Measurements from ENCODE around the gene ERC1. TPM values are rescaled to one million over a fixed set of nuclear protein-coding genes. Genes with fewer than 3 reads are reported as not detected.

ERC1 gene
- total RNA-seq, 5 donors from 2014 or later (not counting 1 experiment from before 2014, with no cell fraction given): 41.8 to 68.0 (median 46.5) TPM

GRCh38 chr12:1071182-1071581 is 80.2 kb downstream of the ERC1 start:
- no peaks in the 10 kb centered on the region for H3K9me3 Mint-ChIP-seq
- DNase-seq (no peak), ATAC-seq (replicated peaks in 1 of 4) (no peak)
- Histone ChIP-seq H3K27me3 (replicated peaks in 1 of 2; ENCODE audit: control insufficient read depth in 2 of 2, extremely low read depth in 1 of 2, insufficient read depth in 2 of 2, low read length in 1 of 2) (no peaks in the 10 kb centered on the region), H3K9me3 (no peaks in the 10 kb centered on the region), H3K4me1 (ENCODE audit: control insufficient read depth in 1 of 2, extremely low read depth in 1 of 2, insufficient read depth in 2 of 2, low read length in 2 of 2) (no peaks in the 10 kb centered on the region), H3K36me3 (ENCODE audit: control insufficient read depth in 2 of 2, extremely low read depth in 1 of 2, insufficient read depth in 1 of 2, low read length in 1 of 2) (no peaks in the 10 kb centered on the region), H3K4me3 (ENCODE audit: control insufficient read depth in 1 of 2, extremely low read depth in 1 of 2, low read length in 1 of 2) (no peak overlapping the region), H3K27ac (ENCODE audit: low read length) (no peak overlapping the region)
- CTCF ChIA-PET: no interaction called here
- no peak overlapping the region for H3K4me3 Mint-ChIP-seq
- H3K36me3 Mint-ChIP-seq: peaks cover 18% of the 10 kb centered on the region
- POLR2A ChIA-PET: no interaction called here
- peaks cover 14 to 26% (median 23%) of the 10 kb centered on the region in 3 donors for H3K4me1 Mint-ChIP-seq
- peak overlapping the region in 1 of 2 donors; percentile 48 for H3K27ac Mint-ChIP-seq
- 100% methylated on average over 1 of the region's 3 CpGs for WGBS (ENCODE audit: insufficient coverage)
- no peaks in the 10 kb centered on the region for H3K27me3 Mint-ChIP-seq

- Mint-ChIP-seq H3K4me3 (no peak overlapping the region), H3K9me3 (no peaks in the 10 kb centered on the region), H3K4me1 (peaks cover 12 to 22% (median 17%) of the 10 kb centered on the region in 3 donors), H3K36me3 (peaks cover 14% of the 10 kb centered on the region), H3K27ac (no peak overlapping the region), H3K27me3 (no peaks in the 10 kb centered on the region)
- Histone ChIP-seq H3K27ac (ENCODE audit: low read length) (no peak overlapping the region), H3K4me1 (ENCODE audit: control insufficient read depth in 1 of 2, extremely low read depth in 1 of 2, insufficient read depth in 2 of 2, low read length in 2 of 2) (no peaks in the 10 kb centered on the region), H3K9me3 (no peaks in the 10 kb centered on the region), H3K4me3 (ENCODE audit: control insufficient read depth in 1 of 2, extremely low read depth in 1 of 2, low read length in 1 of 2) (no peak overlapping the region), H3K36me3 (ENCODE audit: control insufficient read depth in 2 of 2, extremely low read depth in 1 of 2, insufficient read depth in 1 of 2, low read length in 1 of 2) (no peaks in the 10 kb centered on the region), H3K27me3 (replicated peaks in 1 of 2; ENCODE audit: control insufficient read depth in 2 of 2, extremely low read depth in 1 of 2, insufficient read depth in 2 of 2, low read length in 1 of 2) (no peaks in the 10 kb centered on the region)
- DNase-seq: no peak
- ATAC-seq (replicated peaks in 1 of 4): no peak
- WGBS (ENCODE audit: insufficient coverage): 100% methylated on average over 4 of the region's 9 CpGs
- ChIA-PET POLR2A (no interaction called here), CTCF (no interaction called here)
Measured at GRCh38 chr12:1073652-1074051, 82.6 kb downstream of the ERC1 start.

DNA sequence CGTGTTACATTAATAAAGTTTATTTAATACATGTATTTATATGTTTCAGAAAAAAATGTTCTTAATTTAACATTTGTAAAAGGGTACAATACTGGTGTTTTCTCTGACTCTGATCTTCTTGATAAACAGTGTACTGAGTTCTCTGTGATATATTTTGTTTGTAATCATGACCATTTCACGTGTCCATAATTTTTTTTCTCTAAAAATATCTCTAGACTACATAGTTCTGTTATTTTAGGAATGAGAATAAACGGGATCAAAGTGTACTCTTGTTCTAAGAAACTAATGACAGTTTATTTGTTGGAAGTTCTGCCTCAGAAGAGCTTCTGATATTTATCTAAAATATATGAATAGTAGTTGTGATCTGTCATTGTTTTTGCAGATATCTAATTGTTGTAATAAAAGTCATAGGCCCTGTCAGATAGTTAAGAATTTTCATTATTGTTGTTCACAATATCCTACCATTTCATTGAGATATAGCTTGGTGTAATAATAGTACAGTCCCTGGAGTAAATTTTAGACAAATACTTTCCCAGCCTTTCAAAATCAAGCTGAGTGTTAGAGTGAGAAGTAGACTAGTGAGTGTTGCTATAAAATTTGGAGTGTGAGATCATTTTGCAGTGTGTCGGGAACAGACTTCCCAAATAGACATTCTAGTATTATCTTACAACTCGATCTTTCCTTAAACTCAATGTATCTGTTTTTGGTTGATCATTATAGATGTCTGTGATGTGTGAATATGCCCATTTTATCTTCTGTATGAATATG is 86.2 kb downstream of the ERC1 start:
- Mint-ChIP-seq H3K36me3 (peaks cover 6% of the 10 kb centered on the region), H3K27ac (no peak overlapping the region), H3K27me3 (no peaks in the 10 kb centered on the region), H3K9me3 (no peaks in the 10 kb centered on the region), H3K4me1 (peaks cover 0 to 4% (median 3%) of the 10 kb centered on the region in 3 donors), H3K4me3 (no peak overlapping the region)
- DNase-seq: no peak
- Histone ChIP-seq H3K4me1 (ENCODE audit: control insufficient read depth in 1 of 2, extremely low read depth in 1 of 2, insufficient read depth in 2 of 2, low read length in 2 of 2) (no peaks in the 10 kb centered on the region), H3K36me3 (ENCODE audit: control insufficient read depth in 2 of 2, extremely low read depth in 1 of 2, insufficient read depth in 1 of 2, low read length in 1 of 2) (no peaks in the 10 kb centered on the region), H3K4me3 (ENCODE audit: control insufficient read depth in 1 of 2, extremely low read depth in 1 of 2, low read length in 1 of 2) (no peak overlapping the region), H3K9me3 (no peaks in the 10 kb centered on the region), H3K27me3 (replicated peaks in 1 of 2; ENCODE audit: control insufficient read depth in 2 of 2, extremely low read depth in 1 of 2, insufficient read depth in 2 of 2, low read length in 1 of 2) (no peaks in the 10 kb centered on the region), H3K27ac (ENCODE audit: low read length) (no peak overlapping the region)
- POLR2A ChIA-PET: no interaction called here
- no peak for ATAC-seq (replicated peaks in 1 of 4)
- no CpG with 5 or more reads among the region's 5 CpGs for WGBS (ENCODE audit: insufficient coverage)
- CTCF ChIA-PET: no interaction called here

DNA sequence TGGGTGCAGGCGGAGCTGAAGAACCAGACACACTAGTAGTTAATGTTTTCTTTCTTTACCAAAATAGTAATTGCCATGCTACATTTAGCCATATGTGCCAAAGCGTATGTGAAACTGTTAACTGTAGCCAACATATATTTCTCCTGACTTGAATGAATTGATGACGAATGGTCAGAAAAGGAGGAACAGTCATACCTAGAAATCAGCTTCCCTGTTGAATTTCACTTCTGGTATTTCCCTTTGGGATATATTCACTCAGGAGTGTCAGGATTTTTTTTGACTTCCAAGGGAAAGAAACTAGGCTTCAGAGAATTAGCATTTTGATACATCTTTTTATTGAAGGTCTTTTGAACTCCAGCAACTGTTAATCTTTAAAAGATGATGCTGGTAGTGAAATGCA is 87.0 kb downstream of the ERC1 start:
- no peak overlapping the region for H3K27ac Mint-ChIP-seq
- CTCF ChIA-PET: interaction anchor here in 1 of 2 donors (0.6 kb wide), 1 partner anchor 508 kb away, joined by 3 read pairs; no protein-coding TSS in a partner anchor
- DNase-seq (no peak), ATAC-seq (replicated peaks in 1 of 4) (no peak)
- no peaks in the 10 kb centered on the region for H3K36me3 ChIP-seq (ENCODE audit: control insufficient read depth in 2 of 2, extremely low read depth in 1 of 2, insufficient read depth in 1 of 2, low read length in 1 of 2)
- no peak overlapping the region for H3K27ac ChIP-seq (ENCODE audit: low read length)
- H3K27me3 Mint-ChIP-seq: no peaks in the 10 kb centered on the region
- no peaks in the 10 kb centered on the region for H3K9me3 ChIP-seq
- no peaks in the 10 kb centered on the region for H3K4me1 ChIP-seq (ENCODE audit: control insufficient read depth in 1 of 2, extremely low read depth in 1 of 2, insufficient read depth in 2 of 2, low read length in 2 of 2)
- WGBS (ENCODE audit: insufficient coverage): 100% methylated on average over 1 of the region's 3 CpGs
- no peak overlapping the region for H3K4me3 ChIP-seq (ENCODE audit: control insufficient read depth in 1 of 2, extremely low read depth in 1 of 2, low read length in 1 of 2)
- H3K27me3 ChIP-seq (replicated peaks in 1 of 2; ENCODE audit: control insufficient read depth in 2 of 2, extremely low read depth in 1 of 2, insufficient read depth in 2 of 2, low read length in 1 of 2): no peaks in the 10 kb centered on the region
- peaks cover 0 to 4% (median 3%) of the 10 kb centered on the region in 3 donors for H3K4me1 Mint-ChIP-seq
- POLR2A ChIA-PET: no interaction called here
- no peaks in the 10 kb centered on the region for H3K9me3 Mint-ChIP-seq
- peaks cover 6% of the 10 kb centered on the region for H3K36me3 Mint-ChIP-seq
- H3K4me3 Mint-ChIP-seq: no peak overlapping the region

DNA sequence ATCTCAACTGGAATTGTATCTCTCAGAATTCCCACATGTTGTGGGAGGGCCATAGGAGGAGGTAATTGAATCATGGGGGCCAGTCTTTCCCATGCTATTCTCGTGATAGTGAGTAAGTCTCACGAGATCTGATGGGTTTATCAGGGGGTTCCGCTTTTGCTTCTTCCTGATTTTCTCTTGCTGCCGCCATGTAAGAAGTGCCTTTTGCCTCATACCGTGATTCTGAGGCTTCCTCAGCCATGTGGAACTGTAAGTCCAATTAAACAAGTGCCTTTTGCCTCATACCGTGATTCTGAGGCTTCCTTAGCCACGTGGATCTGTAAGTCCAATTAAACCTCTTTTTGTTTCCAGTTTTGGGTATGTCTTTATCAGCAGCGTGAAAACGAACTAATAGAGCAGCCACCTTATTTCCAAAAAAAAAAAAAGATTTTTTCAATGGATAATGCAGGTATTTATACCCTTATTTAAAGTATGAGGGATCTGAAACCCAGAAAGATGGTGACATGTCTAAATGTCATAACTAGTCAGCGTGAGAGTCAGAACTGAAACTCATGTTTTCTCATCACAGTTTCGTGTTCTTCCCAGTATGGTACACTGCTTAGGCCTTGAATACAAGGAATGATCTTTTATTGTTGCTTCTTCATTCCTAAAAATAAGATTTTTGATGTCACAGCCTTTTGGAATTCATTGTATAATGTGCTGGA is 89.6 kb downstream of the ERC1 start:
- peak overlapping the region in 1 of 2 donors; percentile 22 for H3K27ac Mint-ChIP-seq
- no peaks in the 10 kb centered on the region for H3K36me3 Mint-ChIP-seq

DNA sequence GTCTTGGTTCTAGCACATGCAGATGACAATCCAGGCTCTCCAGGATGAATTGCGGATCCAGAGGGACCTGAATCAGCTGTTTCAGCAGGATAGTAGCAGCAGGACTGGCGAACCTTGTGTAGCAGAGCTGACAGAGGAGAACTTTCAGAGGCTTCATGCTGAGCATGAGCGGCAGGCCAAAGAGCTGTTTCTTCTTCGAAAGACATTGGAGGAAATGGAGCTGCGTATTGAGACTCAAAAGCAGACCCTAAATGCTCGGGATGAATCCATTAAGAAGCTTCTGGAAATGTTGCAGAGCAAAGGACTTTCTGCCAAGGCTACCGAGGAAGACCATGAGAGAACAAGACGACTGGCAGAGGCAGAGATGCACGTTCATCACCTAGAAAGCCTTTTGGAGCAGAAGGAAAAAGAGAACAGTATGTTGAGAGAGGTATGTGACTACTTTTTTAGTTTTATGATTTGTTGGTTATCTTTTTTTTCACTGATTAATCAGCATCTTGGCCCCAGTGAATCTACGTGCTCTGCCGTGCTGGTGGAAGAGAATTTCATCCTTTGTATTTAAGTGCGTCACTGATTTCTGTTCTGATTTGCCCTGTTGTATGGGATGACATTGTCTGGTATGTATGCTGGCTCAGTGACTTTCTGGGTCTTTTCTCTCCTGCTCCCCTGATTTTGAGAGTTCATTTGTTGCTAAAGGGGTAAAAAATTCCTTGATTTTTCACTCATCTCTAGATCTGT is 92.3 kb downstream of the ERC1 start:
- no peak overlapping the region for H3K4me3 ChIP-seq (ENCODE audit: control insufficient read depth in 1 of 2, extremely low read depth in 1 of 2, low read length in 1 of 2)
- DNase-seq: no peak
- ChIA-PET CTCF (interaction anchor here (0.5 to 1.7 kb wide), 5 partner anchors 9 to 129 kb away, joined by 3 to 9 read pairs (median 4); no protein-coding TSS in a partner anchor), POLR2A (interaction anchor here in 1 of 2 donors (1.0 kb wide), 1 partner anchor 35 kb away, joined by 3 read pairs; no protein-coding TSS in a partner anchor)
- H3K27me3 ChIP-seq (replicated peaks in 1 of 2; ENCODE audit: control insufficient read depth in 2 of 2, extremely low read depth in 1 of 2, insufficient read depth in 2 of 2, low read length in 1 of 2): no peaks in the 10 kb centered on the region
- Mint-ChIP-seq H3K4me1 (peaks cover 0 to 3% (median 1%) of the 10 kb centered on the region in 3 donors), H3K36me3 (no peaks in the 10 kb centered on the region), H3K27ac (peak overlapping the region in 1 of 2 donors; percentile 26), H3K4me3 (no peak overlapping the region), H3K27me3 (no peaks in the 10 kb centered on the region), H3K9me3 (no peaks in the 10 kb centered on the region)
- H3K27ac ChIP-seq (ENCODE audit: low read length): no peak overlapping the region
- no peak for ATAC-seq (replicated peaks in 1 of 4)
- peaks cover 0 to 2% of the 10 kb centered on the region in 2 donors for H3K36me3 ChIP-seq (ENCODE audit: control insufficient read depth in 2 of 2, extremely low read depth in 1 of 2, insufficient read depth in 1 of 2, low read length in 1 of 2)
- no peaks in the 10 kb centered on the region for H3K4me1 ChIP-seq (ENCODE audit: control insufficient read depth in 1 of 2, extremely low read depth in 1 of 2, insufficient read depth in 2 of 2, low read length in 2 of 2)
- no peaks in the 10 kb centered on the region for H3K9me3 ChIP-seq
- whole genome bisulfite sequencing (ENCODE audit: insufficient coverage): 95% methylated on average over 12 of the region's 12 CpGs

More for the DNA sequence above, 89.6 kb downstream of the ERC1 start:
- POLR2A ChIA-PET: no interaction called here
- Mint-ChIP-seq H3K4me3 (no peak overlapping the region), H3K4me1 (peaks cover 0 to 3% (median 1%) of the 10 kb centered on the region in 3 donors), H3K27me3 (no peaks in the 10 kb centered on the region), H3K9me3 (no peaks in the 10 kb centered on the region)
- WGBS (ENCODE audit: insufficient coverage): 82% methylated on average over 6 of the region's 11 CpGs
- Histone ChIP-seq H3K27me3 (replicated peaks in 1 of 2; ENCODE audit: control insufficient read depth in 2 of 2, extremely low read depth in 1 of 2, insufficient read depth in 2 of 2, low read length in 1 of 2) (no peaks in the 10 kb centered on the region), H3K4me1 (ENCODE audit: control insufficient read depth in 1 of 2, extremely low read depth in 1 of 2, insufficient read depth in 2 of 2, low read length in 2 of 2) (no peaks in the 10 kb centered on the region), H3K9me3 (no peaks in the 10 kb centered on the region), H3K4me3 (ENCODE audit: control insufficient read depth in 1 of 2, extremely low read depth in 1 of 2, low read length in 1 of 2) (no peak overlapping the region), H3K36me3 (ENCODE audit: control insufficient read depth in 2 of 2, extremely low read depth in 1 of 2, insufficient read depth in 1 of 2, low read length in 1 of 2) (peaks cover 0 to 2% of the 10 kb centered on the region in 2 donors), H3K27ac (ENCODE audit: low read length) (no peak overlapping the region)
- ATAC-seq (replicated peaks in 1 of 4): no peak
- CTCF ChIA-PET: interaction anchor here in 1 of 2 donors (0.7 kb wide), 1 partner anchor 23 kb away, joined by 3 read pairs; no protein-coding TSS in a partner anchor
- no peak for DNase-seq

All from T-cell (primary cell).